ENCODE data around the gene ASAP3. TPM values are rescaled to one million over a fixed set of nuclear protein-coding genes. Genes with fewer than 3 reads are reported as not detected.

The ASAP3 gene
- total RNA-seq, 1 experiment from 2014 or later, result 71.2 TPM

DNA sequence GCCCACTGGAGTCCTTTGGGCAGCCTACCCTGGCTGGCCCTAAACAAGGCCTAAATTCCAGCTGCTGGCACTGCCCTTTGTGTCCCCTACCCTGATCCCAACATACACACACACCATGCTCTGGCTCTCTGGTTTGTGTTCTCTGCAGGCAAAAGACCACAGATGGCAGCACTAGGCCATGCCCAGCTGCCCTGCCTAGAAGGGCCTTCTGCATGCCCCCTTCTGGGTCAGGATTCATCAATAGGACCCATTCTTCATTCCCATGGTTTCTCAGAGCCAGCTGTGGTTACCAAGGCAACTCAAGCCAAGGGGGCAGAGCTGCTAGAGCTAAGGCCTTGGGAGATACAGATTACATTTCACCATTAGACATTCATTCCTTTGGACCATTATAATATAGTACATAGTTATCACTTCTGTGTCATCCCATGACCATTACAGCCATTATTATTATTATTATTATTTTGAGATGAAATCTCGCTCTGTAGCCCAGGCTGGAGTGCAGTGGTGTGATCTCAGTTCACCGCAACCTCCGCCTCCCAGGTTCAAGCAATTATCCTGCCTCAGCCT, 17.5 kb downstream of the ASAP3 start:
- H3K27me3 Mint-ChIP-seq (ENCODE audit: low read depth), result no peaks in the 10 kb centered on the region
- H3K9me3 Mint-ChIP-seq, result no peaks in the 10 kb centered on the region
- H3K27ac Mint-ChIP-seq, result no peak overlapping the region
- TF ChIP-seq EMX1 (CRISPR knock-in tag; IDR thresholded peaks at IDR 0.05), result no peak
- TF ChIP-seq ZNF423 (CRISPR knock-in tag; IDR thresholded peaks at IDR 0.05), result no peak
- H3K4me3 Mint-ChIP-seq, result no peak overlapping the region
- DNase-seq (ENCODE audit: low spot score), result no peak
- ATAC-seq, result no peak
- no peaks in the 10 kb centered on the region for H3K36me3 Mint-ChIP-seq
- 0 out of 2 replicates have a peak, but pooled peaks cover 3% of the 10 kb centered on the region for H3K4me1 Mint-ChIP-seq
- CTCF ChIA-PET, result interaction anchor here (1.3 to 1.9 kb wide), 2 partner anchors 30 to 73 kb away, joined by 3 to 8 read pairs; no protein-coding TSS in a partner anchor
- POLR2A ChIA-PET, result no interaction called here

- no peaks in the 10 kb centered on the region for H3K27me3 Mint-ChIP-seq (ENCODE audit: low read depth)
- ATAC-seq, result no peak
- 0 out of 2 replicates have a peak, but pooled peaks cover 3% of the 10 kb centered on the region for H3K36me3 Mint-ChIP-seq
- H3K27ac Mint-ChIP-seq, result no peak overlapping the region
- no peaks in the 10 kb centered on the region for H3K9me3 Mint-ChIP-seq
- H3K4me3 Mint-ChIP-seq, result no peak overlapping the region
- peaks cover 6% of the 10 kb centered on the region for H3K4me1 Mint-ChIP-seq
- POLR2A ChIA-PET, result no interaction called here
- no peak for TF ChIP-seq CREM (CRISPR knock-in tag; IDR thresholded peaks at IDR 0.05)
- no peak for TF ChIP-seq NFYB (CRISPR knock-in tag; conservative IDR thresholded peaks at IDR 0.05; ENCODE audit: low read depth)
- TF ChIP-seq NFE2L1 (CRISPR knock-in tag; IDR thresholded peaks at IDR 0.05), result no peak
- no peak for TF ChIP-seq ZNF232 (CRISPR knock-in tag; IDR thresholded peaks at IDR 0.05)
- no peak for TF ChIP-seq ATF1 (CRISPR knock-in tag; IDR thresholded peaks at IDR 0.05)
- no peak for TF ChIP-seq E2F4 (CRISPR knock-in tag; IDR thresholded peaks at IDR 0.05; ENCODE audit: borderline replicate concordance, low read depth)
- TF ChIP-seq, protein P1, sequence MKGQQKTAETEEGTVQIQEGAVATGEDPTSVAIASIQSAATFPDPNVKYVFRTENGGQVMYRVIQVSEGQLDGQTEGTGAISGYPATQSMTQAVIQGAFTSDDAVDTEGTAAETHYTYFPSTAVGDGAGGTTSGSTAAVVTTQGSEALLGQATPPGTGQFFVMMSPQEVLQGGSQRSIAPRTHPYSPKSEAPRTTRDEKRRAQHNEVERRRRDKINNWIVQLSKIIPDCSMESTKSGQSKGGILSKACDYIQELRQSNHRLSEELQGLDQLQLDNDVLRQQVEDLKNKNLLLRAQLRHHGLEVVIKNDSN (CRISPR knock-in tag; IDR thresholded peaks at IDR 0.05), result no peak
- no peak for TF ChIP-seq AR (CRISPR knock-in tag; IDR thresholded peaks at IDR 0.05)
- TF ChIP-seq, protein P2, sequence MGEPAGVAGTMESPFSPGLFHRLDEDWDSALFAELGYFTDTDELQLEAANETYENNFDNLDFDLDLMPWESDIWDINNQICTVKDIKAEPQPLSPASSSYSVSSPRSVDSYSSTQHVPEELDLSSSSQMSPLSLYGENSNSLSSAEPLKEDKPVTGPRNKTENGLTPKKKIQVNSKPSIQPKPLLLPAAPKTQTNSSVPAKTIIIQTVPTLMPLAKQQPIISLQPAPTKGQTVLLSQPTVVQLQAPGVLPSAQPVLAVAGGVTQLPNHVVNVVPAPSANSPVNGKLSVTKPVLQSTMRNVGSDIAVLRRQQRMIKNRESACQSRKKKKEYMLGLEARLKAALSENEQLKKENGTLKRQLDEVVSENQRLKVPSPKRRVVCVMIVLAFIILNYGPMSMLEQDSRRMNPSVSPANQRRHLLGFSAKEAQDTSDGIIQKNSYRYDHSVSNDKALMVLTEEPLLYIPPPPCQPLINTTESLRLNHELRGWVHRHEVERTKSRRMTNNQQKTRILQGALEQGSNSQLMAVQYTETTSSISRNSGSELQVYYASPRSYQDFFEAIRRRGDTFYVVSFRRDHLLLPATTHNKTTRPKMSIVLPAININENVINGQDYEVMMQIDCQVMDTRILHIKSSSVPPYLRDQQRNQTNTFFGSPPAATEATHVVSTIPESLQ (CRISPR knock-in tag; IDR thresholded peaks at IDR 0.05), result no peak
- TF ChIP-seq TEAD4 (CRISPR knock-in tag; IDR thresholded peaks at IDR 0.05), result no peak
- TF ChIP-seq, protein P3, sequence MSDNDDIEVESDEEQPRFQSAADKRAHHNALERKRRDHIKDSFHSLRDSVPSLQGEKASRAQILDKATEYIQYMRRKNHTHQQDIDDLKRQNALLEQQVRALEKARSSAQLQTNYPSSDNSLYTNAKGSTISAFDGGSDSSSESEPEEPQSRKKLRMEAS (CRISPR knock-in tag; IDR thresholded peaks at IDR 0.05), result no peak
- TF ChIP-seq, protein P4, sequence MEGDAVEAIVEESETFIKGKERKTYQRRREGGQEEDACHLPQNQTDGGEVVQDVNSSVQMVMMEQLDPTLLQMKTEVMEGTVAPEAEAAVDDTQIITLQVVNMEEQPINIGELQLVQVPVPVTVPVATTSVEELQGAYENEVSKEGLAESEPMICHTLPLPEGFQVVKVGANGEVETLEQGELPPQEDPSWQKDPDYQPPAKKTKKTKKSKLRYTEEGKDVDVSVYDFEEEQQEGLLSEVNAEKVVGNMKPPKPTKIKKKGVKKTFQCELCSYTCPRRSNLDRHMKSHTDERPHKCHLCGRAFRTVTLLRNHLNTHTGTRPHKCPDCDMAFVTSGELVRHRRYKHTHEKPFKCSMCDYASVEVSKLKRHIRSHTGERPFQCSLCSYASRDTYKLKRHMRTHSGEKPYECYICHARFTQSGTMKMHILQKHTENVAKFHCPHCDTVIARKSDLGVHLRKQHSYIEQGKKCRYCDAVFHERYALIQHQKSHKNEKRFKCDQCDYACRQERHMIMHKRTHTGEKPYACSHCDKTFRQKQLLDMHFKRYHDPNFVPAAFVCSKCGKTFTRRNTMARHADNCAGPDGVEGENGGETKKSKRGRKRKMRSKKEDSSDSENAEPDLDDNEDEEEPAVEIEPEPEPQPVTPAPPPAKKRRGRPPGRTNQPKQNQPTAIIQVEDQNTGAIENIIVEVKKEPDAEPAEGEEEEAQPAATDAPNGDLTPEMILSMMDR (IDR thresholded peaks at IDR 0.05), result no peak
- no peak for TF ChIP-seq CDX4 (CRISPR knock-in tag; IDR thresholded peaks at IDR 0.05; ENCODE audit: borderline replicate concordance)
- no peak for TF ChIP-seq NR1H2 (CRISPR knock-in tag; IDR thresholded peaks at IDR 0.05)
- no peak for TF ChIP-seq CREB1 (CRISPR knock-in tag; IDR thresholded peaks at IDR 0.05)
- TF ChIP-seq KAT7 (CRISPR knock-in tag; IDR thresholded peaks at IDR 0.05; ENCODE audit: borderline replicate concordance), result no peak
- TF ChIP-seq ZNF317 (CRISPR knock-in tag; IDR thresholded peaks at IDR 0.05; ENCODE audit: borderline replicate concordance, low read depth), result no peak
- CTCF ChIA-PET, result no interaction called here
- no peak for DNase-seq (ENCODE audit: low spot score)
These were observed 20.7 kb downstream of the ASAP3 start for GRCh38 chr1:23463286-23463685.

All from WTC11 (cell line).